NCI-H460 (cell line): Measurements from ENCODE around the gene CCR3. TPM values are rescaled to one million over a fixed set of nuclear protein-coding genes. Genes with fewer than 3 reads are reported as not detected.

Experiments
- DNase-seq: peaks from one replicate; pipeline ENCODE4 v3.0.0-alpha.2; 2016; ENCODE audit warnings: low read depth; ENCODE audit errors: extremely low read depth
- total RNA-seq: library from RNA; depleted of rRNA; stranded (reverse); fragments of >200 nt; shearing (Covaris generic); gene quantifications from 2 replicates; pipeline ENCODE4 v1.2.3, GENCODE V29; 2014

Gene CCR3
- total RNA-seq, 1 experiment from 2014 or later, result not detected

GRCh38 chr3:46270474-46270873 lies 28.2 kb downstream of the CCR3 start:
- DNase-seq, result no peak

- no peak for DNase-seq
These were observed 29.0 kb downstream of the CCR3 start for GRCh38 chr3:46271209-46271745.

- no peak for DNase-seq
These were observed 29.8 kb downstream of the CCR3 start for GRCh38 chr3:46272028-46272451.

- no peak for DNase-seq
These were observed 34.3 kb downstream of the CCR3 start for GRCh38 chr3:46276497-46277099.

GRCh38 chr3:46277476-46277875 lies 35.2 kb downstream of the CCR3 start:
- no peak for DNase-seq

- DNase-seq, result no peak
These were observed 36.8 kb downstream of the CCR3 start for GRCh38 chr3:46278816-46279672.

GRCh38 chr3:46280105-46280797 lies 38.0 kb downstream of the CCR3 start:
- no peak for DNase-seq

- DNase-seq, result no peak
These were observed 39.3 kb downstream of the CCR3 start for GRCh38 chr3:46281551-46281950.

- no peak for DNase-seq
These were observed 39.8 kb downstream of the CCR3 start for GRCh38 chr3:46282041-46282440.

- no peak for DNase-seq
These were observed 40.4 kb downstream of the CCR3 start for GRCh38 chr3:46282696-46283095.

- no peak for DNase-seq
These were observed 41.7 kb downstream of the CCR3 start for GRCh38 chr3:46283881-46284450.

GRCh38 chr3:46284981-46285683 lies 42.9 kb downstream of the CCR3 start:
- no peak for DNase-seq

GRCh38 chr3:46285931-46286619 lies 43.8 kb downstream of the CCR3 start:
- no peak for DNase-seq

GRCh38 chr3:46286947-46287565 lies 44.8 kb downstream of the CCR3 start:
- no peak for DNase-seq

- no peak for DNase-seq
These were observed 47.3 kb downstream of the CCR3 start for GRCh38 chr3:46289551-46289950.

GRCh38 chr3:46289966-46290365 lies 47.7 kb downstream of the CCR3 start:
- no peak for DNase-seq

GRCh38 chr3:46291046-46291445 lies 48.8 kb downstream of the CCR3 start:
- no peak for DNase-seq

GRCh38 chr3:46293035-46293724 lies 50.9 kb downstream of the CCR3 start:
- no peak for DNase-seq
